Natural killer cell treated with Interleukin-12 subunit alpha and Interleukin-12 subunit beta and Interleukin-15 and Interleukin-18, amount 100 ng/mL, for 72 hours (primary cell): Measurements from ENCODE around the gene DMKN. TPM values are rescaled to one million over a fixed set of nuclear protein-coding genes. Genes with fewer than 3 reads are reported as not detected.

ENCODE experiments used
- ATAC-seq, 2 donors: fragments of 150-1000 bp; cut with Tn5 transposase in 1 of 2; sonication (Bioruptor Pico), chemical (Tn5 transposase) in 1 of 2; 2 replicates each; pipeline ENCODE4 v1.10.0; 2021
- DNase-seq: peaks from one replicate; pipeline ENCODE4 v3.0.0; 2022; ENCODE audit warnings: low spot score
- H3K27ac Mint-ChIP-seq, 2 donors: 1 replicate in 1 of 2; 2 replicates in 1 of 2; pipeline ENCODE4 v1.8.0; 2022; ENCODE audit warnings: mixed read lengths in 2 of 2, mild to moderate bottlenecking in 1 of 2, moderate library complexity in 1 of 2
- H3K27me3 Mint-ChIP-seq, 2 donors: 1 replicate in 1 of 2; 2 replicates in 1 of 2; pipeline ENCODE4 v1.8.0; 2022; ENCODE audit warnings: mixed read lengths in 2 of 2
- H3K36me3 Mint-ChIP-seq: one replicate; pipeline ENCODE4 v1.8.0; 2022; ENCODE audit warnings: mixed read lengths
- H3K4me1 Mint-ChIP-seq, 2 donors: 1 replicate in 1 of 2; 2 replicates in 1 of 2; pipeline ENCODE4 v1.8.0; 2022; ENCODE audit warnings: low read depth in 2 of 2, mixed read lengths in 2 of 2, mild to moderate bottlenecking in 1 of 2
- H3K4me3 Mint-ChIP-seq: one replicate; pipeline ENCODE4 v1.8.0; 2022; ENCODE audit warnings: mixed read lengths
- H3K9me3 Mint-ChIP-seq: 2 replicates; pipeline ENCODE4 v1.8.0; 2022; ENCODE audit warnings: mixed read lengths
- total RNA-seq, 2 donors: library from RNA; stranded (reverse); gene quantifications; one replicate each; pipeline ENCODE4 v1.2.3, GENCODE V29; 2022

DMKN gene
- total RNA-seq, 2 donors from 2014 or later: 1.8 TPM; not detected in 1

GRCh38 chr19:35524181-35524837 is 10.9 kb upstream of the DMKN start:
- Mint-ChIP-seq H3K9me3 (no peaks in the 10 kb centered on the region), H3K27me3 (peaks cover 13 to 19% of the 10 kb centered on the region in 2 donors), H3K27ac (no peak overlapping the region), H3K36me3 (no peaks in the 10 kb centered on the region), H3K4me3 (no peak overlapping the region), H3K4me1 (peaks cover 0 to 2% of the 10 kb centered on the region in 2 donors)
- DNase-seq (no peak), ATAC-seq (no peak)

- Mint-ChIP-seq H3K4me1 (peaks cover 0 to 2% of the 10 kb centered on the region in 2 donors), H3K4me3 (no peak overlapping the region), H3K36me3 (no peaks in the 10 kb centered on the region), H3K27ac (no peak overlapping the region), H3K9me3 (no peaks in the 10 kb centered on the region), H3K27me3 (peaks cover 6% of the 10 kb centered on the region in 2 donors)
- DNase-seq (no peak), ATAC-seq (no peak)
Measured at GRCh38 chr19:35522745-35523327, 9.4 kb upstream of the DMKN start.

GRCh38 chr19:35521124-35521743 is 7.8 kb upstream of the DMKN start:
- no peaks in the 10 kb centered on the region for H3K36me3 Mint-ChIP-seq
- no peak overlapping the region for H3K4me3 Mint-ChIP-seq
- H3K27me3 Mint-ChIP-seq: peaks cover 4 to 11% of the 10 kb centered on the region in 2 donors
- H3K4me1 Mint-ChIP-seq: no peaks in the 10 kb centered on the region
- no peaks in the 10 kb centered on the region for H3K9me3 Mint-ChIP-seq
- DNase-seq (no peak), ATAC-seq (no peak)
- no peak overlapping the region for H3K27ac Mint-ChIP-seq

- no peak for DNase-seq
- no peak overlapping the region for H3K4me3 Mint-ChIP-seq
- H3K27me3 Mint-ChIP-seq: peaks cover 7 to 11% of the 10 kb centered on the region in 2 donors
- H3K9me3 Mint-ChIP-seq: no peaks in the 10 kb centered on the region
- H3K4me1 Mint-ChIP-seq: no peaks in the 10 kb centered on the region
- no peak overlapping the region for H3K27ac Mint-ChIP-seq
- H3K36me3 Mint-ChIP-seq: no peaks in the 10 kb centered on the region
- no peak for ATAC-seq
Measured at GRCh38 chr19:35519291-35519690, 5.8 kb upstream of the DMKN start.

GRCh38 chr19:35518313-35518712 is 4.9 kb upstream of the DMKN start:
- no peaks in the 10 kb centered on the region for H3K4me1 Mint-ChIP-seq
- H3K36me3 Mint-ChIP-seq: no peaks in the 10 kb centered on the region
- no peak overlapping the region for H3K27ac Mint-ChIP-seq
- peaks cover 10 to 16% of the 10 kb centered on the region in 2 donors for H3K27me3 Mint-ChIP-seq
- DNase-seq (no peak), ATAC-seq (no peak)
- no peaks in the 10 kb centered on the region for H3K9me3 Mint-ChIP-seq
- no peak overlapping the region for H3K4me3 Mint-ChIP-seq

GRCh38 chr19:35517342-35517741 is 3.9 kb upstream of the DMKN start:
- Mint-ChIP-seq H3K27ac (no peak overlapping the region), H3K4me3 (no peak overlapping the region), H3K4me1 (no peaks in the 10 kb centered on the region), H3K27me3 (peaks cover 11 to 20% of the 10 kb centered on the region in 2 donors), H3K9me3 (no peaks in the 10 kb centered on the region), H3K36me3 (no peaks in the 10 kb centered on the region)
- no peak for ATAC-seq
- DNase-seq: no peak

GRCh38 chr19:35516310-35516709 is 2.9 kb upstream of the DMKN start:
- no peaks in the 10 kb centered on the region for H3K36me3 Mint-ChIP-seq
- H3K4me3 Mint-ChIP-seq: no peak overlapping the region
- H3K4me1 Mint-ChIP-seq: no peaks in the 10 kb centered on the region
- H3K27me3 Mint-ChIP-seq: peaks cover 11 to 20% of the 10 kb centered on the region in 2 donors
- no peak for ATAC-seq
- H3K9me3 Mint-ChIP-seq: no peaks in the 10 kb centered on the region
- no peak for DNase-seq
- H3K27ac Mint-ChIP-seq: no peak overlapping the region

- no peaks in the 10 kb centered on the region for H3K9me3 Mint-ChIP-seq
- H3K4me1 Mint-ChIP-seq: peaks cover 3% of the 10 kb centered on the region in 2 donors
- DNase-seq (no peak), ATAC-seq (no peak)
- H3K36me3 Mint-ChIP-seq: no peaks in the 10 kb centered on the region
- H3K4me3 Mint-ChIP-seq: no peak overlapping the region
- no peak overlapping the region for H3K27ac Mint-ChIP-seq
- peaks cover 8 to 16% of the 10 kb centered on the region in 2 donors for H3K27me3 Mint-ChIP-seq
Measured at GRCh38 chr19:35514282-35514809, 897 bp upstream of the DMKN start.

- peaks cover 7 to 14% of the 10 kb centered on the region in 2 donors for H3K27me3 Mint-ChIP-seq
- ATAC-seq (no peak), DNase-seq (no peak)
- H3K27ac Mint-ChIP-seq: no peak overlapping the region
- no peaks in the 10 kb centered on the region for H3K36me3 Mint-ChIP-seq
- peaks cover 5 to 7% of the 10 kb centered on the region in 2 donors for H3K4me1 Mint-ChIP-seq
- H3K4me3 Mint-ChIP-seq: no peak overlapping the region
- H3K9me3 Mint-ChIP-seq: no peaks in the 10 kb centered on the region
Measured at GRCh38 chr19:35512831-35513627, 420 bp downstream of the DMKN start.

GRCh38 chr19:35511337-35511736 is 2.1 kb downstream of the DMKN start:
- Mint-ChIP-seq H3K9me3 (no peaks in the 10 kb centered on the region), H3K36me3 (no peaks in the 10 kb centered on the region), H3K27me3 (peaks cover 7 to 9% of the 10 kb centered on the region in 2 donors), H3K4me3 (no peak overlapping the region), H3K27ac (no peak overlapping the region), H3K4me1 (peaks cover 5 to 7% of the 10 kb centered on the region in 2 donors)
- DNase-seq (no peak), ATAC-seq (no peak)

GRCh38 chr19:35510626-35510964 is 2.9 kb downstream of the DMKN start:
- H3K27ac Mint-ChIP-seq: no peak overlapping the region
- no peaks in the 10 kb centered on the region for H3K9me3 Mint-ChIP-seq
- DNase-seq (no peak), ATAC-seq (no peak)
- peaks cover 5 to 7% of the 10 kb centered on the region in 2 donors for H3K4me1 Mint-ChIP-seq
- no peaks in the 10 kb centered on the region for H3K36me3 Mint-ChIP-seq
- peak overlapping the region; percentile 65 for H3K4me3 Mint-ChIP-seq
- peaks cover 8 to 9% of the 10 kb centered on the region in 2 donors for H3K27me3 Mint-ChIP-seq

GRCh38 chr19:35509861-35510625 is 3.4 kb downstream of the DMKN start:
- ATAC-seq (peak; percentile 68 to 80), DNase-seq (peak; percentile 79)
- no peaks in the 10 kb centered on the region for H3K9me3 Mint-ChIP-seq
- no peak overlapping the region for H3K27ac Mint-ChIP-seq
- peak overlapping the region; percentile 65 for H3K4me3 Mint-ChIP-seq
- H3K27me3 Mint-ChIP-seq: peaks cover 9 to 11% of the 10 kb centered on the region in 2 donors
- peaks cover 5 to 7% of the 10 kb centered on the region in 2 donors for H3K4me1 Mint-ChIP-seq
- no peaks in the 10 kb centered on the region for H3K36me3 Mint-ChIP-seq

- no peaks in the 10 kb centered on the region for H3K36me3 Mint-ChIP-seq
- peaks cover 5 to 7% of the 10 kb centered on the region in 2 donors for H3K4me1 Mint-ChIP-seq
- peaks cover 7 to 9% of the 10 kb centered on the region in 2 donors for H3K27me3 Mint-ChIP-seq
- H3K4me3 Mint-ChIP-seq: peak overlapping the region; percentile 65
- no peak for DNase-seq
- ATAC-seq: no peak
- H3K27ac Mint-ChIP-seq: no peak overlapping the region
- H3K9me3 Mint-ChIP-seq: no peaks in the 10 kb centered on the region
Measured at GRCh38 chr19:35509018-35509652, 4.3 kb downstream of the DMKN start.
